Colonic mucosa (tissue), 4 donors: ENCODE data around the gene UBTF. TPM values are rescaled to one million over a fixed set of nuclear protein-coding genes. Genes with fewer than 3 reads are reported as not detected.

Experiments
- DNase-seq: peaks from one replicate; pipeline ENCODE4 v3.0.0-alpha.2; 2020
- H3K27ac ChIP-seq: fragments of 200-600 bp; one replicate; pipeline ENCODE4 v1.8.0; 2021
- H3K27me3 ChIP-seq: fragments of 200-600 bp; one replicate; pipeline ENCODE4 v1.8.0; 2021
- H3K36me3 ChIP-seq: fragments of 200-600 bp; one replicate; pipeline ENCODE4 v1.8.0; 2021
- H3K4me1 ChIP-seq: fragments of 200-600 bp; one replicate; pipeline ENCODE4 v1.8.0; 2021; ENCODE audit warnings: mild to moderate bottlenecking
- H3K4me3 ChIP-seq: fragments of 200-600 bp; one replicate; pipeline ENCODE4 v1.8.0; 2021
- H3K9ac ChIP-seq, 2 donors: one replicate each; pipeline ENCODE4 v1.7.0; 2013; ENCODE audit warnings: control low read depth in 2 of 2, low read depth in 2 of 2, low read length in 2 of 2
- H3K9me3 ChIP-seq: fragments of 200-600 bp; one replicate; pipeline ENCODE4 v1.8.0; 2021
- intact Hi-C: fragments of 100-400 bp; cut with DNase I; formaldehyde crosslinking; loops from one replicate; pipeline ENCODE4 v1.14.1; 2022
- total RNA-seq, 2 donors: library from RNA; stranded (reverse); fragmentation: NEBNext Ultra II Directional in 1 of 2; extraction: Animal tissue kit (Norgen Biotek cat#: 25700) in 1 of 2; gene quantifications; one replicate each; pipeline ENCODE4 v1.2.1, GENCODE V29; 2021
- TF ChIP-seq, protein P1 (sequence below): fragments of 200-600 bp; IDR thresholded peaks from one replicate; pipeline ENCODE4 v1.8.0; 2022; ENCODE audit warnings: antibody characterized with exemption, mild to moderate bottlenecking
- donor health status: healthy.
- donor health status: DM: no; HTN: no; CAD: no.
- donor health status: DM: no; HTN: no; CAD: no.

Gene UBTF
- total RNA-seq, 2 donors from 2014 or later = 44.7 to 84.1 TPM

DNA sequence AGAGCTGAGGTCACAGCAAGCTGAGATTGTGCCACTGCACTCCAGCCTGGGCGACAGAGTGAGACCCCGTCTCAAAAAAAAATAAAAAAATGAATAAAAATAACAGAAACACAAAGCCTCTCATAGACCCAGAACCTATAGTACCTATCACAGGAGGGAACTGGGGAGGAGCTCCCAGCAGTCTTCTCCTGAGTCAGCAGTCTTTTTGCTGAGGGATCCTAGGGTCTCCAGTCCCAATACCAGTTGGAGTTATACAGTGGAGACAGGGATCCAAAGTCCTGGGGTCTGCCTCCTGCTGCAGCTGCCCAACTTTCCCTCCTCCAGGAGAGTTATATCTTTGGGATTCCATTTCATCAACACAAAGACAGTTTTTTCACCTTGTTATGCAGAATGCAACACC lies 36.5 kb downstream of the UBTF start:
- no peaks in the 10 kb centered on the region for H3K36me3 ChIP-seq
- intact Hi-C loops = no loop called here
- H3K4me3 ChIP-seq = no peak overlapping the region
- no peak for DNase-seq
- no peaks in the 10 kb centered on the region for H3K27me3 ChIP-seq
- no peak overlapping the region for H3K27ac ChIP-seq
- H3K4me1 ChIP-seq = peaks cover 3% of the 10 kb centered on the region
- no peak overlapping the region for H3K9ac ChIP-seq
- TF ChIP-seq, protein P1, sequence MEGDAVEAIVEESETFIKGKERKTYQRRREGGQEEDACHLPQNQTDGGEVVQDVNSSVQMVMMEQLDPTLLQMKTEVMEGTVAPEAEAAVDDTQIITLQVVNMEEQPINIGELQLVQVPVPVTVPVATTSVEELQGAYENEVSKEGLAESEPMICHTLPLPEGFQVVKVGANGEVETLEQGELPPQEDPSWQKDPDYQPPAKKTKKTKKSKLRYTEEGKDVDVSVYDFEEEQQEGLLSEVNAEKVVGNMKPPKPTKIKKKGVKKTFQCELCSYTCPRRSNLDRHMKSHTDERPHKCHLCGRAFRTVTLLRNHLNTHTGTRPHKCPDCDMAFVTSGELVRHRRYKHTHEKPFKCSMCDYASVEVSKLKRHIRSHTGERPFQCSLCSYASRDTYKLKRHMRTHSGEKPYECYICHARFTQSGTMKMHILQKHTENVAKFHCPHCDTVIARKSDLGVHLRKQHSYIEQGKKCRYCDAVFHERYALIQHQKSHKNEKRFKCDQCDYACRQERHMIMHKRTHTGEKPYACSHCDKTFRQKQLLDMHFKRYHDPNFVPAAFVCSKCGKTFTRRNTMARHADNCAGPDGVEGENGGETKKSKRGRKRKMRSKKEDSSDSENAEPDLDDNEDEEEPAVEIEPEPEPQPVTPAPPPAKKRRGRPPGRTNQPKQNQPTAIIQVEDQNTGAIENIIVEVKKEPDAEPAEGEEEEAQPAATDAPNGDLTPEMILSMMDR = no peak
- H3K9me3 ChIP-seq = no peaks in the 10 kb centered on the region

DNA sequence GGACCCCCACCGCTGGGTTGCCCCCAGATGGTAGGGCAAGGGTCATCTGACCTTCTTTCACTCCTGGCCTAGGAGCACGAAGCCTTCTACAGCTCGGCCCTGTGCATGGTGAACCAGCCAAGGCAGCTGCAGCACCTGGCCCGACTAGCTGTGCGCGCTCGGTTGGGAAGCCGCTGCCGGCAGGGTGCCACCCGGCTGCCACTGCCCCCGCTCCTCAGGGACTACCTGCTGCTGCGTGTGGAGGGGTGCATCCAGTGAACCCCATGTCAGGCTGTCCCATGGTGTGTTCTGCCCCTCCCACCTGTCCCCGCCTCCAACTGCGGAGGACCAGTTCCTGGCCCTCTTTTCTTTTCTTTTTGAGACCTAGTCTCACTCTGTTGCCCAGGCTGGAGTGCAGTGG lies 41.3 kb downstream of the UBTF start:
- DNase-seq = no peak
- TF ChIP-seq, protein P1 = no peak
- H3K4me3 ChIP-seq = no peak overlapping the region
- H3K9ac ChIP-seq = no peak overlapping the region
- H3K27ac ChIP-seq = no peak overlapping the region
- intact Hi-C loops = no loop called here
- H3K4me1 ChIP-seq = no peaks in the 10 kb centered on the region
- no peaks in the 10 kb centered on the region for H3K36me3 ChIP-seq
- H3K27me3 ChIP-seq = no peaks in the 10 kb centered on the region
- H3K9me3 ChIP-seq = no peaks in the 10 kb centered on the region

DNA sequence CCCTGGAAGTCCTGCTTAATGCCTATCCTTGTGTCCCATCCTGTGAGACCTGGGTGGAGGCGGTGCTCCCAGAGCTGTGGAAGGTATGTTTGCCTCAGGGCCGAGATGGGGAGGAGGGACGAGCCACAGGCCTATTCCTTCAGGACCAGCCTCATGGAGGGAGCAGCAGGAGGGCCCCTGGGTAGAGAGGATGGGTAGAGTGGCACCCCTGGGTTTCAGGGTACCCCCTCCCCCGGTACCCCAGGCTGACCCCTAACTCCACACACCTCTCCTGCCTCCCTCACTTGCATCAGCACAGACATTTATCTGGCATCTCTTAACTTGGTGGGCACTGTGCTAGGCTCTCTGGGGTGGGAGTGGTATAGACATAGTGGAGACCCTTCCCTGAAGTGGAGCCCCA lies 41.8 kb downstream of the UBTF start:
- no peak overlapping the region for H3K9ac ChIP-seq
- TF ChIP-seq, protein P1 = no peak
- intact Hi-C loops = no loop called here
- DNase-seq = no peak
- H3K9me3 ChIP-seq = no peaks in the 10 kb centered on the region
- H3K4me3 ChIP-seq = no peak overlapping the region
- H3K4me1 ChIP-seq = no peaks in the 10 kb centered on the region
- H3K27me3 ChIP-seq = no peaks in the 10 kb centered on the region
- no peak overlapping the region for H3K27ac ChIP-seq
- no peaks in the 10 kb centered on the region for H3K36me3 ChIP-seq

DNA sequence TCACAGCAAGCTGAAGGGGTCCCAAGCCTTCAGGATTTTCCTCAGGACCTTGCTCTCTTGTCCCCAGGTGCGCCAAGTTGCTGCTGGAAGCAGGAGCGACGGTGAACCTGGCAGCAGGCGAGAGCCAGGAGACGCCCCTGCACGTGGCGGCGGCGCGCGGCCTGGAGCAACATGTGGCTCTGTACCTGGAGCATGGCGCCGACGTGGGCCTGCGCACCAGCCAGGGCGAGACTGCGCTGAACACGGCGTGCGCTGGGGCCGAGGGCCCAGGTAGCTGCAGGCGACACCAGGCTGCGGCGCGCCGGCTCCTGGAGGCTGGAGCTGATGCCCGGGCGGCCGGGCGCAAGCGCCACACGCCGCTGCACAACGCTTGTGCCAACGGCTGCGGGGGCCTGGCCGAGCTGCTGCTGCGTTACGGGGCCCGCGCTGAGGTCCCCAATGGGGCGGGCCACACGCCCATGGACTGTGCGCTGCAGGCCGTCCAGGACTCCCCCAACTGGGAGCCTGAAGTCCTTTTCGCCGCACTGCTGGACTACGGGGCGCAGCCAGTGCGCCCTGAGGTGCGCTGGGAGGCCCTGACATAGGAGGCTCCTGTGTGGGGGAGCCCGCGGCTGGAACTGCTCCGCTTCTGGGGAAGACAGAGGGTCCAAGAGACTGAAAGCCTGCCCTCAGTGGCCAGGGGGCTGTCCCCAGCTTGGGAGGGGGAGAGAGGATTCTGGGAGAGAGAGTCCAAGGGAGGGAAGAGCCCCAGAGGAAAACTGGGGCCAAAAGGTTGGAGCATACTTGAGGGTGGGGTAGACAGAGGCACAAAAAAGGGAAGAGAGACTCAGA lies 42.6 kb downstream of the UBTF start:
- TF ChIP-seq, protein P1 = no peak
- Histone ChIP-seq H3K4me1 (no peaks in the 10 kb centered on the region), H3K36me3 (no peaks in the 10 kb centered on the region), H3K9me3 (no peaks in the 10 kb centered on the region), H3K9ac (no peak overlapping the region), H3K27me3 (no peaks in the 10 kb centered on the region), H3K27ac (no peak overlapping the region), H3K4me3 (no peak overlapping the region)
- DNase-seq = no peak
- intact Hi-C loops = no loop called here

DNA sequence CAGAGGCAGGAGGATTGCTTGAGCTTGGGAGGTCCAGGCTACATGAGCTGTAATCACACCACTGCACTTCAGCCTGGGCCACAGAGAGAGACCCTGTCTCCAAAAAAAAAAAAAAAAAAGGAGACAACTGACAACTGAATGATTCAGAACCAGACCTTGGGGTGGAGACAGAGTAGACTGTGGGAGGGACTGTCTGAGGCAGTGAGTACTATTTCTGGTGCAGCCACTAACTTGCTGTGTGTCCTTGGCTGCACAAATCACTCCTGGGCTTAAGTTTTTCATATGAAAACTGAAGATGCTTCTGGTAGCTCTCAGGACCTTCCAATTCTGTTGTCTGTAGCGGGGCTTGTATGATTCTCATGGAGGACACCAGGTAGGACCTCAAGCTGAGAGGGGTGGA lies 43.2 kb downstream of the UBTF start:
- no peaks in the 10 kb centered on the region for H3K27me3 ChIP-seq

More for the DNA sequence above, 43.2 kb downstream of the UBTF start:
- DNase-seq = no peak
- Histone ChIP-seq H3K4me3 (no peak overlapping the region), H3K36me3 (no peaks in the 10 kb centered on the region), H3K27ac (no peak overlapping the region), H3K9me3 (no peaks in the 10 kb centered on the region), H3K9ac (no peak overlapping the region), H3K4me1 (no peaks in the 10 kb centered on the region)
- TF ChIP-seq, protein P1 = no peak
- intact Hi-C loops = no loop called here
